Measurements from ENCODE around the gene C10orf71.

C10orf71 gene

DNA sequence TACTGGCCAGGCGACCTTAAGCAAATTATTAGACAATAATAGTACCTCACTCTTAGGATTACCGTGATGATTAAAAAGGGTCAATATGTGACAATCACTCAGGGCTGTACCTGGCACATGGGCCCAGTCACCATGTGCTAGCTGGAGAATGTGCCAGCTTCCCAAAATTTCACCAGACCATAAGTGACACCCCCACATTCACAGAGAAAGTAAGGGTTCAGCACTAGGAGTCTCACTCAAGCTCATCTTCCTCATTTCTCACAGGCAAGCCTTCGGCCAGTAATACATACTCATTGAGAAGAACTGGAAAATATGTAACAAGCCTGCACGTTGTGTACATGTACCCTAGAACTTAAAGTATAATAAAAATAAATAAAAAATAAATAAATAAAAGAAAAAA, 22.4 kb upstream of the C10orf71 start:
- TF ChIP-seq ZNF341 (tag by site-specific recombination; IDR thresholded peaks at IDR 0.05; ENCODE audit: low read depth) (no peak), ZNF561 (tag by site-specific recombination; IDR thresholded peaks at IDR 0.05; ENCODE audit: borderline replicate concordance) (no peak), IKZF3 (tag by site-specific recombination; IDR thresholded peaks at IDR 0.05) (no peak), ZNF791 (tag by site-specific recombination; IDR thresholded peaks at IDR 0.05) (no peak), HOXC10 (CRISPR knock-in tag; IDR thresholded peaks at IDR 0.05) (no peak), ZNF169 (tag by site-specific recombination; IDR thresholded peaks at IDR 0.05) (no peak)
- TF ChIP-seq, protein P1, sequence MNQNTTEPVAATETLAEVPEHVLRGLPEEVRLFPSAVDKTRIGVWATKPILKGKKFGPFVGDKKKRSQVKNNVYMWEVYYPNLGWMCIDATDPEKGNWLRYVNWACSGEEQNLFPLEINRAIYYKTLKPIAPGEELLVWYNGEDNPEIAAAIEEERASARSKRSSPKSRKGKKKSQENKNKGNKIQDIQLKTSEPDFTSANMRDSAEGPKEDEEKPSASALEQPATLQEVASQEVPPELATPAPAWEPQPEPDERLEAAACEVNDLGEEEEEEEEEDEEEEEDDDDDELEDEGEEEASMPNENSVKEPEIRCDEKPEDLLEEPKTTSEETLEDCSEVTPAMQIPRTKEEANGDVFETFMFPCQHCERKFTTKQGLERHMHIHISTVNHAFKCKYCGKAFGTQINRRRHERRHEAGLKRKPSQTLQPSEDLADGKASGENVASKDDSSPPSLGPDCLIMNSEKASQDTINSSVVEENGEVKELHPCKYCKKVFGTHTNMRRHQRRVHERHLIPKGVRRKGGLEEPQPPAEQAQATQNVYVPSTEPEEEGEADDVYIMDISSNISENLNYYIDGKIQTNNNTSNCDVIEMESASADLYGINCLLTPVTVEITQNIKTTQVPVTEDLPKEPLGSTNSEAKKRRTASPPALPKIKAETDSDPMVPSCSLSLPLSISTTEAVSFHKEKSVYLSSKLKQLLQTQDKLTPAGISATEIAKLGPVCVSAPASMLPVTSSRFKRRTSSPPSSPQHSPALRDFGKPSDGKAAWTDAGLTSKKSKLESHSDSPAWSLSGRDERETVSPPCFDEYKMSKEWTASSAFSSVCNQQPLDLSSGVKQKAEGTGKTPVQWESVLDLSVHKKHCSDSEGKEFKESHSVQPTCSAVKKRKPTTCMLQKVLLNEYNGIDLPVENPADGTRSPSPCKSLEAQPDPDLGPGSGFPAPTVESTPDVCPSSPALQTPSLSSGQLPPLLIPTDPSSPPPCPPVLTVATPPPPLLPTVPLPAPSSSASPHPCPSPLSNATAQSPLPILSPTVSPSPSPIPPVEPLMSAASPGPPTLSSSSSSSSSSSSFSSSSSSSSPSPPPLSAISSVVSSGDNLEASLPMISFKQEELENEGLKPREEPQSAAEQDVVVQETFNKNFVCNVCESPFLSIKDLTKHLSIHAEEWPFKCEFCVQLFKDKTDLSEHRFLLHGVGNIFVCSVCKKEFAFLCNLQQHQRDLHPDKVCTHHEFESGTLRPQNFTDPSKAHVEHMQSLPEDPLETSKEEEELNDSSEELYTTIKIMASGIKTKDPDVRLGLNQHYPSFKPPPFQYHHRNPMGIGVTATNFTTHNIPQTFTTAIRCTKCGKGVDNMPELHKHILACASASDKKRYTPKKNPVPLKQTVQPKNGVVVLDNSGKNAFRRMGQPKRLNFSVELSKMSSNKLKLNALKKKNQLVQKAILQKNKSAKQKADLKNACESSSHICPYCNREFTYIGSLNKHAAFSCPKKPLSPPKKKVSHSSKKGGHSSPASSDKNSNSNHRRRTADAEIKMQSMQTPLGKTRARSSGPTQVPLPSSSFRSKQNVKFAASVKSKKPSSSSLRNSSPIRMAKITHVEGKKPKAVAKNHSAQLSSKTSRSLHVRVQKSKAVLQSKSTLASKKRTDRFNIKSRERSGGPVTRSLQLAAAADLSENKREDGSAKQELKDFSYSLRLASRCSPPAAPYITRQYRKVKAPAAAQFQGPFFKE (tag by site-specific recombination; IDR thresholded peaks at IDR 0.05; ENCODE audit: borderline replicate concordance): no peak
- TF ChIP-seq, protein P2, sequence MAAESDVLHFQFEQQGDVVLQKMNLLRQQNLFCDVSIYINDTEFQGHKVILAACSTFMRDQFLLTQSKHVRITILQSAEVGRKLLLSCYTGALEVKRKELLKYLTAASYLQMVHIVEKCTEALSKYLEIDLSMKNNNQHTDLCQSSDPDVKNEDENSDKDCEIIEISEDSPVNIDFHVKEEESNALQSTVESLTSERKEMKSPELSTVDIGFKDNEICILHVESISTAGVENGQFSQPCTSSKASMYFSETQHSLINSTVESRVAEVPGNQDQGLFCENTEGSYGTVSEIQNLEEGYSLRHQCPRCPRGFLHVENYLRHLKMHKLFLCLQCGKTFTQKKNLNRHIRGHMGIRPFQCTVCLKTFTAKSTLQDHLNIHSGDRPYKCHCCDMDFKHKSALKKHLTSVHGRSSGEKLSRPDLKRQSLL (tag by site-specific recombination; IDR thresholded peaks at IDR 0.05): no peak
- TF ChIP-seq, protein P3, sequence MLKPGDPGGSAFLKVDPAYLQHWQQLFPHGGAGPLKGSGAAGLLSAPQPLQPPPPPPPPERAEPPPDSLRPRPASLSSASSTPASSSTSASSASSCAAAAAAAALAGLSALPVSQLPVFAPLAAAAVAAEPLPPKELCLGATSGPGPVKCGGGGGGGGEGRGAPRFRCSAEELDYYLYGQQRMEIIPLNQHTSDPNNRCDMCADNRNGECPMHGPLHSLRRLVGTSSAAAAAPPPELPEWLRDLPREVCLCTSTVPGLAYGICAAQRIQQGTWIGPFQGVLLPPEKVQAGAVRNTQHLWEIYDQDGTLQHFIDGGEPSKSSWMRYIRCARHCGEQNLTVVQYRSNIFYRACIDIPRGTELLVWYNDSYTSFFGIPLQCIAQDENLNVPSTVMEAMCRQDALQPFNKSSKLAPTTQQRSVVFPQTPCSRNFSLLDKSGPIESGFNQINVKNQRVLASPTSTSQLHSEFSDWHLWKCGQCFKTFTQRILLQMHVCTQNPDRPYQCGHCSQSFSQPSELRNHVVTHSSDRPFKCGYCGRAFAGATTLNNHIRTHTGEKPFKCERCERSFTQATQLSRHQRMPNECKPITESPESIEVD (tag by site-specific recombination; IDR thresholded peaks at IDR 0.05): no peak
- no peaks in the 10 kb centered on the region for H3K36me3 ChIP-seq (ENCODE audit: control insufficient read depth in 2 of 2, insufficient read depth in 1 of 2, low read length in 2 of 2)
- no peak overlapping the region for H3K27ac ChIP-seq (ENCODE audit: extremely low read depth, low read depth, low read length)
- H3K4me1 ChIP-seq (ENCODE audit: control insufficient read depth, insufficient read depth, low read length): no peaks in the 10 kb centered on the region
- ChIA-PET CTCF (interaction anchor here (0.6 kb wide), 1 partner anchor 263 kb away, joined by 3 read pairs; no protein-coding TSS in a partner anchor), POLR2A (no interaction called here)
- no peaks in the 10 kb centered on the region for H3K9me3 ChIP-seq (ENCODE audit: control insufficient read depth, insufficient read depth, low read depth, low read length)
- no peak overlapping the region for H3K4me3 ChIP-seq (ENCODE audit: low read depth, low read length)

DNA sequence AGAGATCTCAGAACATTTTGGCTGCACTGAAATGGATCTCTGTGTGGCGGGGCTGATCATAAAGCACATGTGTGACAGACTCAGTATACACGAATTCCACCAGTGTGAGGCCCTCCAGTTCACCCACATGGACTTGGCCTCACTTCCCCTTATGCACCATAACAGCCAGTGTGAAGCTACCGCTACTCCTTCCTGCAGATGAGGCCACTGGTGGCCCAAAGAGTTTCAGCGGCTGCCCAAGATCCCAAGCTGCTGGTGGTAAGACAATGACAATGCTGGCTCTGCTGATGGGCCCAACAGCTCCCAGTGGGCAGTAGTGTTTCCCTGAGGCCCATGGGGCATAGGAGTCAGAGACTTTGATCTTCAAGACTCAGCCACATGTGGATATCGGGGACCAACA, 21.0 kb upstream of the C10orf71 start:
- H3K36me3 ChIP-seq (ENCODE audit: control insufficient read depth in 2 of 2, insufficient read depth in 1 of 2, low read length in 2 of 2): no peaks in the 10 kb centered on the region
- H3K9me3 ChIP-seq (ENCODE audit: control insufficient read depth, insufficient read depth, low read depth, low read length): no peaks in the 10 kb centered on the region
- no peak overlapping the region for H3K27ac ChIP-seq (ENCODE audit: extremely low read depth, low read depth, low read length)
- no peaks in the 10 kb centered on the region for H3K4me1 ChIP-seq (ENCODE audit: control insufficient read depth, insufficient read depth, low read length)
- no peak overlapping the region for H3K4me3 ChIP-seq (ENCODE audit: low read depth, low read length)
- TF ChIP-seq KLF1 (tag by site-specific recombination; IDR thresholded peaks at IDR 0.05) (no peak), ZNF292 (tag by site-specific recombination; IDR thresholded peaks at IDR 0.05; ENCODE audit: borderline replicate concordance, low read depth) (no peak), ZNF324 (tag by site-specific recombination; IDR thresholded peaks at IDR 0.05) (no peak), ZNF341 (tag by site-specific recombination; IDR thresholded peaks at IDR 0.05; ENCODE audit: low read depth) (no peak), ZNF335 (tag by site-specific recombination; conservative IDR thresholded peaks at IDR 0.05) (no peak), ZNF549 (tag by site-specific recombination; IDR thresholded peaks at IDR 0.05) (no peak), ZNF138 (tag by site-specific recombination; IDR thresholded peaks at IDR 0.05; ENCODE audit: borderline replicate concordance) (no peak)
- POLR2A ChIA-PET: no interaction called here
- CTCF ChIA-PET: interaction anchor here (0.6 kb wide), 1 partner anchor 132 kb away, joined by 3 read pairs; no protein-coding TSS in a partner anchor
